ENCODE measurements around the gene AOAH. TPM values are rescaled to one million over a fixed set of nuclear protein-coding genes. Genes with fewer than 3 reads are reported as not detected.
A peak's percentile ranks its signal among the peaks of the same experiment; 100 is the strongest.
"Not testable (repeated sequence)": the region's sequence is repeated elsewhere in the genome, so short reads cannot be mapped to it uniquely, and the experiment has no call there.

The AOAH gene
- total RNA-seq, 2 donors from 2014 or later: 5.2 to 6.0 TPM

- Mint-ChIP-seq H3K36me3 (peaks cover 0 to 5% of the 10 kb centered on the region in 2 donors), H3K9me3 (peaks cover 0 to 5% of the 10 kb centered on the region in 2 donors), H3K27ac (peak overlapping the region in 1 of 2 donors; percentile 40)
- DNase-seq (ENCODE audit: low spot score in 2 of 2) (no peak), ATAC-seq (no peak)
Measured at GRCh38 chr7:36654436-36654835, 69.9 kb downstream of the AOAH start.

- DNase-seq (ENCODE audit: low spot score in 2 of 2) (no peak), ATAC-seq (no peak)
- H3K27ac Mint-ChIP-seq: peak overlapping the region in 1 of 2 donors; percentile 40
- peaks cover 0 to 5% of the 10 kb centered on the region in 2 donors for H3K9me3 Mint-ChIP-seq
- peaks cover 0 to 5% of the 10 kb centered on the region in 2 donors for H3K36me3 Mint-ChIP-seq
Measured at GRCh38 chr7:36653663-36654355, 70.5 kb downstream of the AOAH start.

- ATAC-seq: no peak
- no peak overlapping the region for H3K27ac Mint-ChIP-seq
- H3K36me3 Mint-ChIP-seq: peaks cover 0 to 5% of the 10 kb centered on the region in 2 donors
- H3K9me3 Mint-ChIP-seq: peaks cover 0 to 5% of the 10 kb centered on the region in 2 donors
- no peak for DNase-seq (ENCODE audit: low spot score in 2 of 2)
Measured at GRCh38 chr7:36653008-36653662, 71.2 kb downstream of the AOAH start.

- DNase-seq (ENCODE audit: low spot score in 2 of 2) (no peak), ATAC-seq (no peak)
- Mint-ChIP-seq H3K36me3 (peaks cover 0 to 5% of the 10 kb centered on the region in 2 donors), H3K9me3 (peaks cover 0 to 5% of the 10 kb centered on the region in 2 donors), H3K27ac (no peak overlapping the region)
Measured at GRCh38 chr7:36652431-36652830, 71.9 kb downstream of the AOAH start.

GRCh38 chr7:36651404-36651803, 72.9 kb downstream of the AOAH start:
- DNase-seq (ENCODE audit: low spot score in 2 of 2): no peak
- H3K27ac Mint-ChIP-seq: peak overlapping the region in 1 of 2 donors; percentile 6
- peaks cover 0 to 5% of the 10 kb centered on the region in 2 donors for H3K36me3 Mint-ChIP-seq
- peak in 1 of 2 donors; percentile 60 for ATAC-seq
- peaks cover 0 to 5% of the 10 kb centered on the region in 2 donors for H3K9me3 Mint-ChIP-seq

- DNase-seq (ENCODE audit: low spot score in 2 of 2): no peak
- H3K9me3 Mint-ChIP-seq: peaks cover 0 to 5% of the 10 kb centered on the region in 2 donors
- H3K36me3 Mint-ChIP-seq: peaks cover 0 to 5% of the 10 kb centered on the region in 2 donors
- no peak overlapping the region for H3K27ac Mint-ChIP-seq
- ATAC-seq: no peak
Measured at GRCh38 chr7:36650766-36651312, 73.5 kb downstream of the AOAH start.

- H3K9me3 Mint-ChIP-seq: peaks cover 0 to 5% of the 10 kb centered on the region in 2 donors
- peaks cover 0 to 5% of the 10 kb centered on the region in 2 donors for H3K36me3 Mint-ChIP-seq
- no peak for ATAC-seq
- no peak overlapping the region for H3K27ac Mint-ChIP-seq
- DNase-seq (ENCODE audit: low spot score in 2 of 2): no peak
Measured at GRCh38 chr7:36650320-36650719, 74.0 kb downstream of the AOAH start.

GRCh38 chr7:36649319-36649718, 75.0 kb downstream of the AOAH start:
- H3K9me3 Mint-ChIP-seq; DNase-seq (ENCODE audit: low spot score in 2 of 2); ATAC-seq; H3K27ac Mint-ChIP-seq; H3K36me3 Mint-ChIP-seq: not testable (repeated sequence)

GRCh38 chr7:36648441-36648840, 75.9 kb downstream of the AOAH start:
- Mint-ChIP-seq H3K9me3 (peaks cover 0 to 5% of the 10 kb centered on the region in 2 donors), H3K27ac (no peak overlapping the region), H3K36me3 (peaks cover 0 to 5% of the 10 kb centered on the region in 2 donors)
- no peak for DNase-seq (ENCODE audit: low spot score in 2 of 2)
- no peak for ATAC-seq

GRCh38 chr7:36644625-36645422, 79.5 kb downstream of the AOAH start:
- Mint-ChIP-seq H3K27ac (no peak overlapping the region), H3K9me3 (peaks cover 0 to 4% of the 10 kb centered on the region in 2 donors), H3K36me3 (peaks cover 0 to 3% of the 10 kb centered on the region in 2 donors)
- DNase-seq (ENCODE audit: low spot score in 2 of 2): no peak
- no peak for ATAC-seq

- no peak for ATAC-seq
- Mint-ChIP-seq H3K27ac (no peak overlapping the region), H3K9me3 (no peaks in the 10 kb centered on the region), H3K36me3 (peaks cover 0 to 5% of the 10 kb centered on the region in 2 donors)
- no peak for DNase-seq (ENCODE audit: low spot score in 2 of 2)
Measured at GRCh38 chr7:36642414-36642813, 81.9 kb downstream of the AOAH start.

- DNase-seq (ENCODE audit: low spot score in 2 of 2): no peak
- Mint-ChIP-seq H3K27ac (no peak overlapping the region), H3K9me3 (no peaks in the 10 kb centered on the region), H3K36me3 (peaks cover 0 to 5% of the 10 kb centered on the region in 2 donors)
- ATAC-seq: no peak
Measured at GRCh38 chr7:36642010-36642409, 82.3 kb downstream of the AOAH start.

- ATAC-seq: no peak
- Mint-ChIP-seq H3K27ac (no peak overlapping the region), H3K36me3 (peaks cover 0 to 5% of the 10 kb centered on the region in 2 donors), H3K9me3 (no peaks in the 10 kb centered on the region)
- DNase-seq (ENCODE audit: low spot score in 2 of 2): no peak
Measured at GRCh38 chr7:36640682-36641081, 83.6 kb downstream of the AOAH start.

GRCh38 chr7:36639826-36640225, 84.5 kb downstream of the AOAH start:
- peak in 1 of 2 donors; percentile 8 for DNase-seq (ENCODE audit: low spot score in 2 of 2)
- Mint-ChIP-seq H3K9me3 (no peaks in the 10 kb centered on the region), H3K36me3 (peaks cover 0 to 5% of the 10 kb centered on the region in 2 donors), H3K27ac (peak overlapping the region; percentile 45 to 84)
- ATAC-seq: peak; percentile 58 to 60

GRCh38 chr7:36638586-36639263, 85.6 kb downstream of the AOAH start:
- Mint-ChIP-seq H3K27ac (peak overlapping the region; percentile 61 to 85), H3K36me3 (peaks cover 0 to 5% of the 10 kb centered on the region in 2 donors), H3K9me3 (no peaks in the 10 kb centered on the region)
- DNase-seq (ENCODE audit: low spot score in 2 of 2) (no peak), ATAC-seq (no peak)

GRCh38 chr7:36638140-36638539, 86.2 kb downstream of the AOAH start:
- no peak for ATAC-seq
- Mint-ChIP-seq H3K27ac (no peak overlapping the region), H3K36me3 (peaks cover 0 to 5% of the 10 kb centered on the region in 2 donors), H3K9me3 (no peaks in the 10 kb centered on the region)
- DNase-seq (ENCODE audit: low spot score in 2 of 2): no peak
